ENCODE data around the gene SORBS1.

DNA sequence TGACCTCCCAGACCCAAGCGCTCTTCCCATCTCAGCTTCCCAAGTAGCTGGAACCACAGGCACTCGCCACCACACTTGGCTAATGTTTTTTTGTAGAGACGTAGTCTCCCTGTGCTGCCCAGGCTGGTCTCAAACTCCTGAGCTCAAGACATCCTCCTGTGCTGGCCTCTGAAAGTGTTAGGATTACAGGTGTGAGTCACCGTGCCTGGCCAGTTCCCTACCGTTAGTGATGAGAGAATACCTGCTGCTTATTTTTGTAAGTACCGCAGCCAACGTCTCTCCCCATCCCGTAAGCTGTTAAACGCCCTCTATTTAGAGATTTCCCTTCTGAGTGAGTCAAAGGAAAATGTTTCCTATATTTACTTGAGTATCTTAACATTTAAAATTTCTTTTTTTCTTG lies 231.9 kb downstream of the SORBS1 start:
- no peak for TF ChIP-seq GATA2 (IDR thresholded peaks at IDR 0.05; ENCODE audit: low read depth, low read length)
- no peak for TF ChIP-seq GATA3 (IDR thresholded peaks at IDR 0.05; ENCODE audit: low read depth, low read length)

Data from SH-SY5Y (cell line).